NB4 (cell line): ENCODE data around the gene CAPN14.

Experiments
- POLR2A ChIP-seq: IDR thresholded peaks from 2 replicates; pipeline ENCODE4 v1.6.1; 2011; ENCODE audit warnings: mild to moderate bottlenecking; ENCODE audit not compliant: insufficient read length; ENCODE audit errors: extremely low read depth
- TF ChIP-seq, protein P1 (sequence below): IDR thresholded peaks from one replicate; pipeline ENCODE4 v1.5.1; 2012; ENCODE audit warnings: low read depth, low read length
- TF ChIP-seq, protein P2 (sequence below): IDR thresholded peaks from 2 replicates; pipeline ENCODE4 v1.6.1; 2011; ENCODE audit warnings: low read depth, low read length

DNA sequence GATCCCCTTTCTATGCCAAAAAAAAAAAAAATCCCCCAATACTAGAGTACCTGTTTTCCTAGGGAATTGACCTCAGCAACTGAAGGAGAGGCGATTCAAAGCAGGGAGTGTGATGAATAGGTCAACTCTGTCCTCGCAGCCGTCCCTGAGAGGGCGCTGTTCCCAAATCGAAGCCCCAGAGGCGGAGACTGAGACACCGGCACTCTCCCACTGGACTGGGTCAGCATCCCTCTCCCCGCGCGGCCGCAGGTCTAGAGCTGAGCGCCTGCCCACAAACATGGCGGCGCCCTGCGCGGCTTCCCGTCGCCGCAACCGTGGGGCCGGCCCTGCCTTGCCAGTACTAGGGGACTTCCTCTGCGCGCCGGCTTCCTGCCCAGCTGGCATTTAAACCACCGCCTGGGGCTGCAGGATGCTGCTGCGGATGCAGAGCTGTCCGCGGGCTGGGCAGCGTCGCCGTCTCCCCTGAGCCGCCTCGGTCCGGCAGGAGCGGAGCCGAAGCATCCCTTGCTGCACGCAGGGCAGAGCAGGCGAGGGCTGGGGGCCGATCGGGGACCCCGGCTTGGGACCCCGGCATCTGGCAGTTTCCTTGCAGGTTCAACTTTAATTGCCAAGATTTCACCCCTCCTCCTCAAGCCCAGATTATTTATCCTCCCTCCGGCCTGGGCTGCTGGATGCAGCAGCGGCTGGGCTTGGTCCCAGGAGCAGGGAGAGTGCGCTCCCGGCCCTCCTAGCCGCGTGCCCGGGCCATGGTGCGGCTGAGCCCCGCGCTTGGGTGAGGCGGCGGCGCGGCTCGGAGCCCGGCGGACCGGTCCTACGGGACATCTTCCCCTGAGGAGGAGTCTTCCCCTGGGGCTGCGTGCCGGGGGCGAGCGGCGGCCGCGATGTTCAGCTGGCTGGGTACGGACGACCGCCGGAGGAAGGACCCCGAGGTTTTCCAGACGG is 16.7 kb upstream of the CAPN14 start, which contains the start of gene EHD3:
- TF ChIP-seq, protein P1, sequence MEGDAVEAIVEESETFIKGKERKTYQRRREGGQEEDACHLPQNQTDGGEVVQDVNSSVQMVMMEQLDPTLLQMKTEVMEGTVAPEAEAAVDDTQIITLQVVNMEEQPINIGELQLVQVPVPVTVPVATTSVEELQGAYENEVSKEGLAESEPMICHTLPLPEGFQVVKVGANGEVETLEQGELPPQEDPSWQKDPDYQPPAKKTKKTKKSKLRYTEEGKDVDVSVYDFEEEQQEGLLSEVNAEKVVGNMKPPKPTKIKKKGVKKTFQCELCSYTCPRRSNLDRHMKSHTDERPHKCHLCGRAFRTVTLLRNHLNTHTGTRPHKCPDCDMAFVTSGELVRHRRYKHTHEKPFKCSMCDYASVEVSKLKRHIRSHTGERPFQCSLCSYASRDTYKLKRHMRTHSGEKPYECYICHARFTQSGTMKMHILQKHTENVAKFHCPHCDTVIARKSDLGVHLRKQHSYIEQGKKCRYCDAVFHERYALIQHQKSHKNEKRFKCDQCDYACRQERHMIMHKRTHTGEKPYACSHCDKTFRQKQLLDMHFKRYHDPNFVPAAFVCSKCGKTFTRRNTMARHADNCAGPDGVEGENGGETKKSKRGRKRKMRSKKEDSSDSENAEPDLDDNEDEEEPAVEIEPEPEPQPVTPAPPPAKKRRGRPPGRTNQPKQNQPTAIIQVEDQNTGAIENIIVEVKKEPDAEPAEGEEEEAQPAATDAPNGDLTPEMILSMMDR: peak; percentile 35
- TF ChIP-seq POLR2A: no peak
- TF ChIP-seq, protein P2, sequence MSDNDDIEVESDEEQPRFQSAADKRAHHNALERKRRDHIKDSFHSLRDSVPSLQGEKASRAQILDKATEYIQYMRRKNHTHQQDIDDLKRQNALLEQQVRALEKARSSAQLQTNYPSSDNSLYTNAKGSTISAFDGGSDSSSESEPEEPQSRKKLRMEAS: no peak
